C1 segment of cervical spinal cord (tissue), 14 donors: ENCODE data around the gene TTBK2.
"Not testable (repeated sequence)": the region's sequence is repeated elsewhere in the genome, so short reads cannot be mapped to it uniquely, and the experiment has no call there.

Experiments used
- DNase-seq, 14 donors: peaks; one replicate each; lab custom pipeline; 2025; lab: John Stamatoyannopoulos, UW

Gene TTBK2

GRCh38 chr15:42826251-42826890 is 94.2 kb downstream of the TTBK2 start:
- DNase-seq, result no peak

- DNase-seq, result no peak
These were observed 95.0 kb downstream of the TTBK2 start for GRCh38 chr15:42825599-42825998.

- no peak for DNase-seq
These were observed 99.8 kb downstream of the TTBK2 start for GRCh38 chr15:42820811-42821210.

GRCh38 chr15:42819786-42820185 is 100.8 kb downstream of the TTBK2 start:
- no peak for DNase-seq

- DNase-seq, result no peak
These were observed 109.1 kb downstream of the TTBK2 start for GRCh38 chr15:42811433-42811832.

- no peak for DNase-seq
These were observed 111.7 kb downstream of the TTBK2 start for GRCh38 chr15:42808913-42809312.

GRCh38 chr15:42805266-42805665 is 115.3 kb downstream of the TTBK2 start:
- DNase-seq, result no peak

GRCh38 chr15:42804739-42805138 is 115.8 kb downstream of the TTBK2 start:
- DNase-seq, result no peak

- DNase-seq, result no peak
These were observed 117.1 kb downstream of the TTBK2 start for GRCh38 chr15:42803436-42803835.

GRCh38 chr15:42802168-42802567 is 118.4 kb downstream of the TTBK2 start:
- DNase-seq, result no peak

- no peak for DNase-seq
These were observed 119.7 kb downstream of the TTBK2 start for GRCh38 chr15:42800731-42801474.

- no peak for DNase-seq
These were observed 121.8 kb downstream of the TTBK2 start for GRCh38 chr15:42798802-42799201.

GRCh38 chr15:42796955-42797782 is 123.4 kb downstream of the TTBK2 start:
- DNase-seq, result no peak

GRCh38 chr15:42788725-42789124 is 131.9 kb downstream of the TTBK2 start:
- DNase-seq, result no peak

GRCh38 chr15:42786978-42787377 is 133.6 kb downstream of the TTBK2 start:
- no peak for DNase-seq

- no peak for DNase-seq
These were observed 135.0 kb downstream of the TTBK2 start for GRCh38 chr15:42785569-42785968.

GRCh38 chr15:42784705-42785104 is 135.9 kb downstream of the TTBK2 start:
- no peak for DNase-seq

GRCh38 chr15:42782716-42783115 is 137.9 kb downstream of the TTBK2 start:
- no peak for DNase-seq

- no peak for DNase-seq
These were observed 145.2 kb downstream of the TTBK2 start for GRCh38 chr15:42775416-42775815.

GRCh38 chr15:42772901-42773300 is 147.7 kb downstream of the TTBK2 start:
- DNase-seq, result no peak

- DNase-seq, result peak in 5 of 14 donors; percentile 0 to 3 (median 2)
These were observed 148.4 kb downstream of the TTBK2 start for GRCh38 chr15:42772144-42772543.

- DNase-seq, result not testable (repeated sequence)
These were observed 154.5 kb downstream of the TTBK2 start for GRCh38 chr15:42766109-42766508.
